SKM-1 (cell line): ENCODE measurements around the gene EEA1.
"Not testable (repeated sequence)": the region's sequence is repeated elsewhere in the genome, so short reads cannot be mapped to it uniquely, and the experiment has no call there.

Source experiments
- DNase-seq: peaks from one replicate; lab custom pipeline; 2025; ENCODE audit not compliant: unreplicated experiment; lab: John Stamatoyannopoulos, UW

Gene EEA1

DNA sequence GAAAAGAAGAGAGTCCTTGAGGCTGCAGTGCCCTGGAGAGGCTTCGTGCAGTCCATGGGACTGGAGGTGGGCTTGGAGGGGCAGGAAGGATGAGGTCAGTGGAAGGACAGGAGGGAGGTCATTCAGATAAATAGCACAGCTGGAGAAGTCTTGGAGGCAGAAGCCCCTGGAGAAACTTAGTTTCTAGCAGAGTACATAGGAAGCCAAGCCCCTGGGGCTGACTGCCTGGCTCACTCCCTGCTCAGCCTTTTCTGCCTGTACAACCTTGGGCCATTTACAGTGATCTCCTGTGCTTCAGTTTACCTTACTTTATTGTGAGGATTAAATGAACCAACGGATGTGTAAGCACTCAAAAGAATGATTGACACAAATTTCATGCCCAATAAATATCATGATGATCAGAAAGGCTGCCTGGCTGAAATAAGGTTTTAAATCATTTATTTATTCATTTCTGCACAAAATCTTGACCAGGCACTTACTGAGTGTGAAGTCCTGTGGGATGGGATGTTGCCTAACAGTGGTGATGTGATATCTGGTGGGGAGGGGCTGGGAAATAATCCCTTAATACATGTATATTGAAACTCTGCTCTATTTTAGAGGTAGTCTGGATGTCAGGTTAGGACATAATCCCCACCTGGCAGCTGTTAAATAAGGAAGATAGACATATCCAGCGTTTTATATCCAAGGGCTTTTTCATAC, 172.0 kb downstream of the EEA1 start:
- DNase-seq: no peak

- DNase-seq: no peak
These were observed 174.9 kb downstream of the EEA1 start for GRCh38 chr12:92753976-92754885.

GRCh38 chr12:92749691-92750090, 179.4 kb downstream of the EEA1 start:
- not testable (repeated sequence) for DNase-seq

- no peak for DNase-seq
These were observed 181.9 kb downstream of the EEA1 start for GRCh38 chr12:92747151-92747550.

GRCh38 chr12:92745856-92746550, 183.1 kb downstream of the EEA1 start:
- no peak for DNase-seq

DNA sequence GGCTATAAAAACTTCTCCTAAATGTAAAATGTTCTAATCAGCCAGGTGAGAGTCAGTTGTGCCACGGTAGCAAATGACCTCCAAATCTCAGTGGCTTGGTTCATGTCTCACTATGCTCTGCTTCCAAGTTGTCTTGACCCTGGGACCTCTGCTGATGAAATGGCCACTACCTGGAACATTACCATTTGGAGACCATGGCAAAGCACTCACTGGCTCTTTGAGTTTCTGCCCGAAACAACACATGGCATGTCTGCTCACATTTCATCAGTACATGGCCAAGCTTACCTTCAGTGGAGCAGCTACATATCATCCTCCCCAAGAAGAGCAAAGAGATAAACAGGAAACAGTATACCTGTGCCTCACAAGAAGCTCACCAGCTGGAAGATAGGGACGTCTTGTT, 186.1 kb downstream of the EEA1 start:
- no peak for DNase-seq

DNA sequence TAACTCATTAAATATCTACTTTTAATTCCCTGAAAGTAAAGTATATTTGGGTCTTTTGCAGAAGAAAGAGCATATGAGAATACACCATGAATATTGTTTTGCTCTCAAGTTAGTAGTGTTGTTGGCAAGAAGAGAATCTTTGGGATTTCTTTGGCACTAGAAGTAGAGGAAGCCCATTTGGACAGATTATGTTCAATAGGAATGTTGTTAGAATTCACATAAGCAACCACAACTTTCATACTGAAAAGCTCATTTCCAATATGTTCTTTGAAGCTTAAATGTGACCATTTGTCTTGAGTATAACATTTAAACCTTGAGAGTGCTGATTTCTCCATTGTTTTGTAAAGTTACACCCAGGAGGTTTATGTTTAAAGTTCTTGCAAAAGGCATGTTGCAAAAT, 188.7 kb downstream of the EEA1 start:
- DNase-seq: no peak

DNA sequence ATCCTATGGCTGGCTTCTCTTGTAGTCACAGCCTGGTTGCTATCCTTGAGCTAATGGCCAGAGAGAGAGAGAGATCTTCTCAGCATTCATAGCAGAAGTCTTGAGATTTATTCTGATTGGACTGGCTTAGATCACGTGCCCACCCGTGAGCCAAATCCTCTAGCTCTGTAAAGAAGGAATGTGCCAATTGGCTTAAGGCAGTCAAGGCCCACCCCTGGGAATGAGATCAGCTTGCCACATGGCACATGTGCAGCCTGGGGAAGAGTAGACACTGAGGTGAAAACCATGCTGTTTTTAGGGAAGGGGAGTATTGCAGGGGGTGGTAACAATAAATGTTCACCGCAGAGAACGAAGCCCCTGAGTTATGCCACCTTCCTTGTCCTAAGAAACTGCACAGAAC, 190.0 kb downstream of the EEA1 start:
- no peak for DNase-seq

GRCh38 chr12:92737855-92738850, 190.9 kb downstream of the EEA1 start:
- DNase-seq: no peak

DNA sequence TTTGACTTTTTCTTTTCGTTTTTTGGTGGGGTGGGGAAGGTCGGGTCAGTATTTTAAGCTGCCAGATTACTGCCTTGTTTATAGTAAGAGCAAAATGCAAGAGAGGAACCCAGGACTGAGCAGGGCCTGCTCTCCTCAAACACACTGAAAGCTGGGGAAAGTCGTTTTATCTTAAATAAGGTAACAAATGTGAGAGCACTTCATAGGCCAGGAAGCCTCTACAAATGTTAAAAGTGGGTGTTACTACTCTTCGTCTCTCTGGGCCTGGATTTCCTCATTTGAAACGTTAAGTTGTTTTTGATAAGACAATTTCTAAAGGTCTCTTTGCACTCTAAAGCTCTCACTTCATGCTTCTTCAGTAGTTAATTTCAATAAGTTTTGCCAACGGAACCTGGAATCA, 192.5 kb downstream of the EEA1 start:
- DNase-seq: no peak

DNA sequence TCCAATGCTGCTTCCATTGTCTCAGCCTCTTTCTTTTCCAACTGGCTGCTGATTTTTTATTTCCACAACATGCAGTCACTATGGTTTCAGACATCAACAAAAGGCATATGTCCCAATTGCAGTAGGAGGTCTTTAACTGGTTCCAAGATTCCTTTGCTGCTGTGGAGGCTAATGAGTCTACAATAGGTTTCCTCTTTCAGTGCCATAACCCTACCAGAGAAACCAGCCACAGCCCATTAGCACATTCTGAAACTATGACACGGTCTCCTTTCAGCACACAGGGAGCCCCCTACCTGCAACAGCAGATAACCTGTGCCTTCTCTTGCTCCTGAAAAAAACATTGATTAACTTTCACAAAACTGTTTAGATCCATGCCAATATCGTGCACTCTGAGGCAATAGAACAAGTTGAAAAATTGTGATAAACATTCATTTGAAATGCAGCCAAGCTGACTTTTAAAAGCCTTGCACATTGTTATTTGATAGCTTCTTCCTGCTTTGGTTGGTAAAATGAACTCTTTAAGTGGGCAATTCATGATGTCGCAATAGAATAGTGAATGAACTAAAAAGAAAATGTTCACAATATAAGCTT, 193.9 kb downstream of the EEA1 start:
- DNase-seq: no peak

GRCh38 chr12:92733661-92734060, 195.4 kb downstream of the EEA1 start:
- DNase-seq: no peak

DNA sequence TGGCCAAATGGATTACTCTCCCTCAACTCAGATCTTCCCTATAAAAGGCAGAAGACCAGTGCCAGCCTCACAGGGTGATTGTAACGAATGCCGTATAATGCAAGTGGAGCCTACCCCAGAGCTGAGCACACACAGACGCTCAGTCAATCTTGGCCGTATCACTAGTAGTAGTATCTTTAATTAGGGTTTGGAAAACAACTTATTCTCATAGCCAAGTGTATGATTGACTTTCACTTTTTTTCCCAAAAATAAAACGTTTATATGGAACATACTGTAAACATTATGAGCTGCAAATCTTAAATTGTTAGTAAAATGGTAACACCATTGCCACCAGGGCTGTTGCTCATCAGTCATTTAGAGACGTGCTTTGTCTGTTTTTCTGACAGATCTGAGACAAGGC, 195.9 kb downstream of the EEA1 start:
- no peak for DNase-seq

- DNase-seq: no peak
These were observed 196.4 kb downstream of the EEA1 start for GRCh38 chr12:92732716-92733115.

GRCh38 chr12:92732216-92732615, 196.9 kb downstream of the EEA1 start:
- DNase-seq: no peak

DNA sequence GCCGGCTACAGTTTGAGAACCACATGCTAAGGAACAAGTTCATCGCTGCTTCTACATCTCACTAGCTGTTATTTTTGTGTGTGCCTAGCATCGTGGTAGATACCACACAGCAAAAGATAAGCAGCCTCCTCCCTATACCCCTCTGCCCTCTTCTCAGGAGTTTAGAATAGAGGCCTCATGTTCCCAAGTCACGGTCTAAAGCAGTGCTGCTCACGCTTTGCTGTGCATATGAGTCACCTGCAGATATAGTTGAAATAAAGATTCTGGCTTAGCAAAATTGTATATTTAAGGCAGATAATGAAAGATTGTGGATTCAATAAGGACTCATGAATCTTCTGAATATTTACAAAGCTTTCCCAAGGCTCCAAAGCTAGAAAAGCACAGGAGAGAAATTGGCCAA, 198.3 kb downstream of the EEA1 start:
- DNase-seq: no peak

DNA sequence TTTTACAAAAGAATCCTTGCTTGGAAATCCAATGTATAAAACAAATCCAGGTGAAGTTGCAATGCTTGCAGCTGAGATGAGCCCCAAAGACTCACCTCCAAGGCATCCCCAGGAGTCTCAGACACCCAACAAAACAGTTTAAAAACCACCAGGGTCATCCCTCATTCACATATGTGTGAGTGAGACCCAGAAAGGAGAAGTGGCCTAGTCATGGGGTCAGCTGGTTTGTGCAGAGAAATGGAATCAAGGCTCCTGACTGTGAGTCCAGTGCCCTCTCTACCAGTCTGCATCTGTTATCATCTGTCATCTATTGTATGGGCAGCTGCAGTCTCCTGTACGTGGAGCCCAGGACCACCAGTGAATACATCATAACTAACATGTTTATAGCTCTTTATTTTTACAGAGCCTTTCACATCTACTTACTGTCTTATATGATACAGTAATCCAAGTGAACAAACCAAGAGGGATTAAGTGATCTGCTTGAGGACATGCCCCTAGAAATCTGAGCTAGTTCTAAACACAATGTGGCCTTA, 199.3 kb downstream of the EEA1 start:
- DNase-seq: no peak

DNA sequence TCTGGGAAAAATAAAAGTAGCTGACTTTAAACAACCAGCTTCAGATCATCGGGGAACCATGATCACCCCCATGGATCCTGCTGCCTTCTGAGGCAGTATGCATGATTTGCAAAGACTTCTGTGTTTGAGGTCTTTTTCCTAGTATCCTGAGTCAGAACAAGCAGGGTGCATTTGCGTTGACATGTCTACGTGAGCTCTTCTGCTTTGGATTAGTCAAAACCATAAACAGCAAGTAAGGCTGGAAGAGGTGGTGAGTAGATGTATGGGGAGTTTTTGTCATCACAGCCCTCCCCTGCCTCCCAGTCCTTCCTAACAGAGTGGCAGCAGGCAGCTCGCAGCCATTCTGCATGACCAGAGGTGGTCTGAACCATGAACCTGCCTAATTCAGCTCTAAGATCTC, 202.2 kb downstream of the EEA1 start:
- no peak for DNase-seq

- no peak for DNase-seq
These were observed 206.2 kb downstream of the EEA1 start for GRCh38 chr12:92722897-92723296.

DNA sequence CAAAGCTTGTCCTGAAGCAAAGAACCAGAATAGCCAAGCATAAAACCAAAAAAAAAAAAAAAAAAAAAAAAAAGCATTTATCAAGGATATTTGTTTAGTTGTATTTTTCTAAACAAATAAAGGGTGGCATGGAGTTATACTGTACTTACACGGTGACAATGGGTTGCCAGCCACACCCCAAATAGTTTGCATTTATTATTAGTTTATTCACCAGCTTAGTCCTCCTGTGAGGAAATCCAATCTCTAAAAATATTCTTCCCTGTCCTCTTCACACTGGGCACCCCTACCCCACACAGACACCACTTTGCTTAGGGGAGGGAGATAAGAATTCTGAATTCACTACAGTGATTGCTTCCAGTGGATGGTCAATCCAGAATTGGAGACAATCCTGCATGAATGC, 207.4 kb downstream of the EEA1 start:
- no peak for DNase-seq
